B cell (primary cell): ENCODE results near the gene GPATCH3. TPM values are rescaled to one million over a fixed set of nuclear protein-coding genes. Genes with fewer than 3 reads are reported as not detected.
"Not testable (repeated sequence)": the region's sequence is repeated elsewhere in the genome, so short reads cannot be mapped to it uniquely, and the experiment has no call there.

ENCODE experiments used
- ATAC-seq: fragments of 200-7000 bp; cut with Tn5 transposase; one replicate; pipeline ENCODE4 v1.10.0; 2021; ENCODE audit warnings: low read depth, mild to moderate bottlenecking, moderate number of reproducible peaks, moderate library complexity
- CTCF ChIA-PET: fragments of 350-600 bp; sonication (Branson Sonifier 250); formaldehyde crosslinking; loops from one replicate; lab custom pipeline; 2021; ENCODE audit warnings: antibody characterized with exemption, inconsistent platforms; lab: Charles Lee
- POLR2A ChIA-PET: fragments of 350-600 bp; sonication (Branson Sonifier 250); formaldehyde crosslinking; loops from one replicate; lab custom pipeline; 2021; ENCODE audit warnings: antibody characterized with exemption; lab: Charles Lee
- DNase-seq: peaks from one replicate; pipeline ENCODE4 v3.0.0; 2013
- H2AFZ ChIP-seq: 2 replicates; pipeline ENCODE4 v1.6.1; 2012; ENCODE audit warnings: mild to moderate bottlenecking, low read depth, low read length; ENCODE audit not compliant: insufficient read depth, poor library complexity, severe bottlenecking
- H3K27ac ChIP-seq, 2 donors: 1 replicate in 1 of 2; 2 replicates in 1 of 2; pipeline ENCODE4 v1.5.1; 2012 to 2013; ENCODE audit warnings: low read length in 2 of 2, mild to moderate bottlenecking in 2 of 2, moderate library complexity in 1 of 2
- H3K27me3 ChIP-seq, 4 experiments: fragments of 200-600 bp in 1 of 4; sonication (generic) in 1 of 4; replicated peaks in 1 of 4; 1 replicate in 2 of 4; 2 replicates in 2 of 4; pipeline versions ENCODE4 v1.6.1 to v1.7.0; 2013 to 2016; ENCODE audit warnings: low read length in 3 of 4, mild to moderate bottlenecking in 2 of 4, mixed read lengths in 1 of 4, moderate library complexity in 1 of 4; ENCODE audit not compliant: insufficient read depth in 4 of 4, control insufficient read depth in 3 of 4; ENCODE audit errors: control extremely low read depth in 1 of 4
- H3K36me3 ChIP-seq, 2 experiments: replicated peaks in 1 of 2; 1 replicate in 1 of 2; 2 replicates in 1 of 2; pipeline versions ENCODE4 v1.6.1 to v1.7.1; 2013; ENCODE audit warnings: low read length in 1 of 2; ENCODE audit not compliant: insufficient read depth in 2 of 2, control insufficient read depth in 1 of 2; ENCODE audit errors: control extremely low read depth in 1 of 2, extremely low read depth in 1 of 2
- H3K4me1 ChIP-seq, 2 donors: fragments of 200-600 bp in 1 of 2; sonication (generic) in 1 of 2; 1 replicate in 1 of 2; 2 replicates in 1 of 2; pipeline versions ENCODE4 v1.5.1 to v1.6.1; 2013 to 2017; ENCODE audit warnings: low read length in 2 of 2; ENCODE audit not compliant: control insufficient read depth in 2 of 2, insufficient read depth in 2 of 2
- H3K4me2 ChIP-seq: replicated peaks from 2 replicates; pipeline ENCODE3; 2012; ENCODE audit warnings: mild to moderate bottlenecking, low read depth, low read length; ENCODE audit not compliant: poor library complexity, severe bottlenecking
- H3K4me3 ChIP-seq, 5 experiments: fragments of 200-600 bp in 1 of 5; sonication (generic) in 1 of 5; 1 replicate in 3 of 5; 2 replicates in 2 of 5; pipeline versions ENCODE4 v1.5.1 to v1.7.0; 2011 to 2016; ENCODE audit warnings: low read length in 4 of 5, mild to moderate bottlenecking in 4 of 5, low read depth in 2 of 5, control low read depth in 1 of 5, moderate library complexity in 1 of 5; ENCODE audit not compliant: insufficient read depth in 1 of 5; ENCODE audit errors: control extremely low read depth in 1 of 5, extremely low read depth in 1 of 5
- H3K79me2 ChIP-seq: fragments of 200-600 bp; sonication (generic); one replicate; pipeline ENCODE4 v1.6.0; 2016; ENCODE audit warnings: low read length; ENCODE audit not compliant: control insufficient read depth, insufficient read depth
- H3K9ac ChIP-seq: fragments of 200-600 bp; sonication (generic); 2 replicates; pipeline ENCODE4 v1.6.1; 2017; ENCODE audit warnings: mild to moderate bottlenecking, low read length, moderate library complexity
- H3K9me3 ChIP-seq, 3 donors: one replicate each; pipeline versions ENCODE4 v1.6.1 to v1.7.1; 2013; ENCODE audit warnings: low read length in 2 of 3; ENCODE audit not compliant: control insufficient read depth in 2 of 3, insufficient read depth in 1 of 3; ENCODE audit errors: control extremely low read depth in 1 of 3
- H4K20me1 ChIP-seq: 2 replicates; pipeline ENCODE4 v1.6.0; 2012; ENCODE audit warnings: mild to moderate bottlenecking, low read length; ENCODE audit not compliant: insufficient read depth, control insufficient read depth, poor library complexity, severe bottlenecking
- H3K27ac Mint-ChIP-seq: one replicate; pipeline ENCODE4 v1.8.0; 2021; ENCODE audit warnings: mixed read lengths
- H3K27me3 Mint-ChIP-seq: one replicate; pipeline ENCODE4 v1.8.0; 2021; ENCODE audit warnings: mixed read lengths
- H3K4me1 Mint-ChIP-seq: one replicate; pipeline ENCODE4 v1.8.0; 2021; ENCODE audit warnings: mixed read lengths
- H3K4me3 Mint-ChIP-seq: one replicate; pipeline ENCODE4 v1.8.0; 2021; ENCODE audit warnings: mixed read lengths
- H3K9me3 Mint-ChIP-seq: one replicate; pipeline ENCODE4 v1.8.0; 2022; ENCODE audit warnings: mixed read lengths; ENCODE audit not compliant: insufficient read depth
- CTCF ChIP-seq: fragments of 200-600 bp; IDR thresholded peaks from one replicate; pipeline ENCODE4 v1.8.0; 2022; ENCODE audit warnings: antibody characterized with exemption, mild to moderate bottlenecking
- EZH2 ChIP-seq: IDR thresholded peaks from 2 replicates; pipeline ENCODE4 v1.6.1; 2012; ENCODE audit warnings: borderline replicate concordance, low read depth, mild to moderate bottlenecking, moderate library complexity, low read length; ENCODE audit not compliant: insufficient read depth, poor library complexity, severe bottlenecking
- WGBS: methylation state at CpG from one replicate; pipeline ENCODE4 v1.1.5; 2013; ENCODE audit warnings: missing lambda C conversion rate; ENCODE audit not compliant: insufficient coverage; 5-methylcytosine and 5-hydroxymethylcytosine counted together
- intact Hi-C: fragments of 100-400 bp; cut with micrococcal nuclease; formaldehyde crosslinking; loops from one replicate; pipeline ENCODE4 v1.10.0; 2022
- polyA plus RNA-seq: library from polyadenylated mRNA; depleted of rRNA; stranded (reverse); fragments of >200 nt; gene quantifications from 2 replicates; pipeline ENCODE4 v1.2.3, GENCODE V29; 2012
- total RNA-seq, 2 donors: library from RNA; stranded (reverse); fragments of 120-200 nt in 1 of 2; gene quantifications; 1 replicate in 1 of 2; 2 replicates in 1 of 2; pipeline versions ENCODE4 v1.2.3 to v1.2.4, GENCODE V29; 2013 to 2022

Gene GPATCH3
- total and polyA plus RNA-seq, 2 donors (not counting 1 experiment from before 2014, with no cell fraction given): 9.2 to 21.9 TPM

- Histone ChIP-seq H3K27ac (no peak overlapping the region), H3K4me3 (no peak overlapping the region), H3K4me1 (peaks cover 0 to 3% of the 10 kb centered on the region in 2 donors), H3K9ac (no peak overlapping the region), H3K9me3 (no peaks in the 10 kb centered on the region), H3K79me2 (peaks cover 4% of the 10 kb centered on the region), H3K36me3 (peaks cover 8 to 26% of the 10 kb centered on the region in 2 experiments), H4K20me1 (peaks cover 12% of the 10 kb centered on the region), H2AFZ (no peak overlapping the region), H3K4me2 (no peak overlapping the region), H3K27me3 (no peaks in the 10 kb centered on the region)
- WGBS: 95% methylated on average over 2 of the region's 4 CpGs
- Mint-ChIP-seq H3K4me1 (peaks cover 3% of the 10 kb centered on the region), H3K27me3 (no peaks in the 10 kb centered on the region), H3K27ac (no peak overlapping the region), H3K9me3 (no peaks in the 10 kb centered on the region), H3K4me3 (no peak overlapping the region)
- POLR2A ChIA-PET: no interaction called here
- ATAC-seq: no peak
- intact Hi-C loops: no loop called here
- CTCF ChIA-PET: interaction anchor here (0.7 to 1.3 kb wide), 2 partner anchors 9 to 273 kb away, joined by 3 to 4 read pairs; no protein-coding TSS in a partner anchor
- TF ChIP-seq CTCF (no peak), EZH2 (no peak)
- no peak for DNase-seq
These were observed 25.4 kb downstream of the GPATCH3 start for GRCh38 chr1:26874896-26875295.

GRCh38 chr1:26873097-26873496 lies 27.2 kb downstream of the GPATCH3 start:
- H3K27me3 ChIP-seq, H2AFZ ChIP-seq, H3K79me2 ChIP-seq, H3K4me2 ChIP-seq, H3K9me3 ChIP-seq, H3K27ac ChIP-seq, H3K4me1 ChIP-seq, H3K27ac Mint-ChIP-seq, DNase-seq, H3K4me1 Mint-ChIP-seq, H3K4me3 Mint-ChIP-seq, intact Hi-C loops, H3K4me3 ChIP-seq, H3K27me3 Mint-ChIP-seq, ATAC-seq, H3K9ac ChIP-seq, H3K9me3 Mint-ChIP-seq: not testable (repeated sequence)
- H3K36me3 ChIP-seq: peaks cover 4 to 13% of the 10 kb centered on the region in 2 experiments
- no CpG with 5 or more reads among the region's 2 CpGs for WGBS
- peaks cover 12% of the 10 kb centered on the region for H4K20me1 ChIP-seq
- POLR2A ChIA-PET: interaction anchor here (0.6 to 1.1 kb wide), 4 partner anchors 8 to 229 kb away, joined by 4 to 6 read pairs (median 4); no protein-coding TSS in a partner anchor
- CTCF ChIA-PET: interaction anchor here (0.7 to 1.4 kb wide), 6 partner anchors 21 to 323 kb away, joined by 3 to 6 read pairs (median 4); no protein-coding TSS in a partner anchor
